OCI-LY1 (cell line): ENCODE data around the gene FGD4.

Experiments
- H2AFZ ChIP-seq: fragments of 200-600 bp; sonication (generic), shearing (Covaris generic); 2 replicates; pipeline ENCODE4 v1.6.0; 2014; ENCODE audit warnings: antibody characterized with exemption, mild to moderate bottlenecking, low read length
- H3F3A ChIP-seq: fragments of 200-600 bp; sonication (generic), shearing (Covaris generic); 2 replicates; pipeline ENCODE4 v1.6.0; 2014; ENCODE audit warnings: mild to moderate bottlenecking, antibody characterized with exemption, low read length, moderate library complexity; ENCODE audit not compliant: insufficient read depth
- H3K27ac ChIP-seq: fragments of 200-600 bp; sonication (generic); 2 replicates; pipeline ENCODE4 v1.5.1; 2014; ENCODE audit warnings: low read length, mixed run types, mild to moderate bottlenecking, low read depth; ENCODE audit not compliant: poor library complexity, severe bottlenecking
- H3K27me3 ChIP-seq: fragments of 200-600 bp; sonication (generic); 2 replicates; pipeline ENCODE4 v1.6.0; 2014; ENCODE audit warnings: antibody characterized with exemption, mild to moderate bottlenecking, low read length, moderate library complexity; ENCODE audit not compliant: insufficient read depth
- H3K36me3 ChIP-seq: fragments of 200-600 bp; sonication (generic); 2 replicates; pipeline ENCODE4 v1.6.1; 2014; ENCODE audit warnings: mild to moderate bottlenecking, antibody characterized with exemption, low read length, moderate library complexity, mixed read lengths; ENCODE audit not compliant: insufficient read depth
- H3K4me1 ChIP-seq: fragments of 200-600 bp; sonication (generic); 2 replicates; pipeline ENCODE4 v1.5.1; 2014; ENCODE audit warnings: mild to moderate bottlenecking, low read length, moderate library complexity; ENCODE audit not compliant: insufficient read depth, severe bottlenecking
- H3K4me2 ChIP-seq: fragments of 200-600 bp; sonication (generic), shearing (Covaris generic); 2 replicates; pipeline ENCODE4 v1.6.1; 2014; ENCODE audit warnings: low read length
- H3K4me3 ChIP-seq: fragments of 200-600 bp; sonication (generic); 2 replicates; pipeline ENCODE4 v1.5.1; 2014; ENCODE audit warnings: low read length, low read depth, mild to moderate bottlenecking, mixed read lengths; ENCODE audit not compliant: poor library complexity, severe bottlenecking
- H3K79me2 ChIP-seq: fragments of 200-600 bp; shearing (Covaris generic); 2 replicates; pipeline ENCODE4 v1.6.1; 2016; ENCODE audit warnings: mixed run types, low read length, mixed read lengths; ENCODE audit not compliant: insufficient read depth
- H3K9ac ChIP-seq: fragments of 200-600 bp; sonication (generic), shearing (Covaris generic); 2 replicates; pipeline ENCODE4 v1.6.1; 2014; ENCODE audit warnings: mild to moderate bottlenecking, low read length, mixed read lengths
- H3K9me2 ChIP-seq: fragments of 200-600 bp; sonication (generic), shearing (Covaris generic); 2 replicates; pipeline ENCODE4 v1.6.1; 2014; ENCODE audit warnings: low read depth, mild to moderate bottlenecking, low read length, mixed read lengths
- H3K9me3 ChIP-seq: fragments of 200-600 bp; shearing (Covaris generic); 2 replicates; pipeline ENCODE4 v1.6.1; 2014; ENCODE audit warnings: low read length, mixed read lengths
- H4K20me1 ChIP-seq: fragments of 200-600 bp; sonication (generic), shearing (Covaris generic); 2 replicates; pipeline ENCODE4 v1.6.0; 2016; ENCODE audit warnings: mild to moderate bottlenecking, low read length; ENCODE audit not compliant: insufficient read depth
- CTCF ChIP-seq: fragments of 200-600 bp; sonication (generic), shearing (Covaris generic); IDR thresholded peaks from 2 replicates; pipeline ENCODE4 v1.5.1; 2017; ENCODE audit warnings: mild to moderate bottlenecking, antibody characterized with exemption, low read length, moderate library complexity, mixed read lengths
- EZH2 ChIP-seq: fragments of 200-600 bp; sonication (generic), shearing (Covaris generic); IDR thresholded peaks from 2 replicates; pipeline ENCODE4 v1.8.0; 2017; ENCODE audit warnings: borderline replicate concordance, mixed run types, mild to moderate bottlenecking, antibody characterized with exemption, low read length, moderate library complexity, mixed read lengths

The FGD4 gene

GRCh38 chr12:32512379-32512778 lies 113.0 kb downstream of the FGD4 start:
- no peaks in the 10 kb centered on the region for H3K79me2 ChIP-seq
- no peak overlapping the region for H3K4me3 ChIP-seq
- no peaks in the 10 kb centered on the region for H3K9me2 ChIP-seq
- H2AFZ ChIP-seq, result no peak overlapping the region
- no peaks in the 10 kb centered on the region for H3K27me3 ChIP-seq
- TF ChIP-seq EZH2, result no peak
- no peak for TF ChIP-seq CTCF
- H3K4me1 ChIP-seq, result peaks cover 19% of the 10 kb centered on the region
- H4K20me1 ChIP-seq, result no peaks in the 10 kb centered on the region
- no peak overlapping the region for H3K27ac ChIP-seq
- H3K4me2 ChIP-seq, result no peak overlapping the region
- no peaks in the 10 kb centered on the region for H3K36me3 ChIP-seq
- H3K9ac ChIP-seq, result no peak overlapping the region
- no peaks in the 10 kb centered on the region for H3K9me3 ChIP-seq
- no peaks in the 10 kb centered on the region for H3F3A ChIP-seq

- Histone ChIP-seq H4K20me1 (no peaks in the 10 kb centered on the region), H3K4me1 (peaks cover 14% of the 10 kb centered on the region), H3K79me2 (no peaks in the 10 kb centered on the region), H3K27ac (no peak overlapping the region), H3K27me3 (no peaks in the 10 kb centered on the region), H3K36me3 (no peaks in the 10 kb centered on the region), H2AFZ (no peak overlapping the region), H3K9ac (no peak overlapping the region), H3F3A (no peaks in the 10 kb centered on the region), H3K9me2 (no peaks in the 10 kb centered on the region), H3K4me2 (no peak overlapping the region), H3K4me3 (no peak overlapping the region), H3K9me3 (no peaks in the 10 kb centered on the region)
- TF ChIP-seq CTCF (no peak), EZH2 (no peak)
Observed at GRCh38 chr12:32512910-32513309, 113.6 kb downstream of the FGD4 start.

- no peak overlapping the region for H3K9ac ChIP-seq
- no peaks in the 10 kb centered on the region for H3K36me3 ChIP-seq
- no peaks in the 10 kb centered on the region for H3F3A ChIP-seq
- peaks cover 18% of the 10 kb centered on the region for H3K4me1 ChIP-seq
- H3K27me3 ChIP-seq, result no peaks in the 10 kb centered on the region
- H3K4me3 ChIP-seq, result no peak overlapping the region
- no peaks in the 10 kb centered on the region for H3K9me2 ChIP-seq
- H3K9me3 ChIP-seq, result no peaks in the 10 kb centered on the region
- no peak overlapping the region for H2AFZ ChIP-seq
- no peak overlapping the region for H3K27ac ChIP-seq
- H4K20me1 ChIP-seq, result no peaks in the 10 kb centered on the region
- no peak overlapping the region for H3K4me2 ChIP-seq
- TF ChIP-seq EZH2, result no peak
- H3K79me2 ChIP-seq, result no peaks in the 10 kb centered on the region
Observed at GRCh38 chr12:32515137-32515873, 115.9 kb downstream of the FGD4 start.

GRCh38 chr12:32516230-32516629 lies 116.9 kb downstream of the FGD4 start:
- no peak overlapping the region for H3K27ac ChIP-seq
- TF ChIP-seq CTCF (no peak), EZH2 (no peak)

More at GRCh38 chr12:32516230-32516629, 116.9 kb downstream of the FGD4 start:
- no peaks in the 10 kb centered on the region for H4K20me1 ChIP-seq
- H3K9ac ChIP-seq, result no peak overlapping the region
- H3K4me3 ChIP-seq, result no peak overlapping the region
- no peaks in the 10 kb centered on the region for H3K27me3 ChIP-seq
- H3K4me2 ChIP-seq, result no peak overlapping the region
- no peaks in the 10 kb centered on the region for H3K79me2 ChIP-seq
- H2AFZ ChIP-seq, result no peak overlapping the region
- H3F3A ChIP-seq, result no peaks in the 10 kb centered on the region
- H3K9me2 ChIP-seq, result no peaks in the 10 kb centered on the region
- no peaks in the 10 kb centered on the region for H3K36me3 ChIP-seq
- H3K4me1 ChIP-seq, result peaks cover 27% of the 10 kb centered on the region
- no peaks in the 10 kb centered on the region for H3K9me3 ChIP-seq
